Lower lobe of right lung (tissue), 2 donors: ENCODE results near the gene CCDC92. TPM values are rescaled to one million over a fixed set of nuclear protein-coding genes. Genes with fewer than 3 reads are reported as not detected.

Source experiments
- ATAC-seq, 2 donors: fragments of 200-7000 bp; cut with Tn5 transposase; one replicate each; pipeline ENCODE4 v1.9.1; 2020 to 2022; ENCODE audit warnings: mild to moderate bottlenecking in 2 of 2, moderate library complexity in 2 of 2
- DNase-seq: peaks from one replicate; pipeline ENCODE4 v3.0.0-alpha.2; 2020
- H3K27ac ChIP-seq: fragments of 200-600 bp; one replicate; pipeline ENCODE4 v1.8.0; 2022
- H3K27me3 ChIP-seq: fragments of 200-600 bp; one replicate; pipeline ENCODE4 v1.8.0; 2022; ENCODE audit warnings: low read depth
- H3K36me3 ChIP-seq: fragments of 200-600 bp; one replicate; pipeline ENCODE4 v1.8.0; 2022; ENCODE audit warnings: mild to moderate bottlenecking
- H3K4me1 ChIP-seq: fragments of 200-600 bp; one replicate; pipeline ENCODE4 v1.8.0; 2022
- H3K4me3 ChIP-seq: fragments of 200-600 bp; one replicate; pipeline ENCODE4 v1.8.0; 2022; ENCODE audit warnings: mild to moderate bottlenecking
- H3K9me3 ChIP-seq: fragments of 200-600 bp; one replicate; pipeline ENCODE4 v1.8.0; 2022
- intact Hi-C: fragments of 100-400 bp; cut with DNase I; formaldehyde crosslinking; loops from one replicate; pipeline ENCODE4 v1.11.0; 2022
- total RNA-seq: library from RNA; stranded (reverse); fragmentation: NEBNext Ultra II Directional; extraction: Animal tissue kit (Norgen Biotek cat#: 25700); gene quantifications from one replicate; pipeline ENCODE4 v1.2.1, GENCODE V29; 2021
- TF ChIP-seq, protein P1 (sequence below): fragments of 200-600 bp; IDR thresholded peaks from one replicate; pipeline ENCODE4 v1.8.0; 2022; ENCODE audit warnings: antibody characterized with exemption, mild to moderate bottlenecking
- donor health status: DM: no; HTN: yes; CAD: no; lungs with severe emphysema.

The CCDC92 gene
- total RNA-seq, 1 donor from 2014 or later: 47.6 TPM

DNA sequence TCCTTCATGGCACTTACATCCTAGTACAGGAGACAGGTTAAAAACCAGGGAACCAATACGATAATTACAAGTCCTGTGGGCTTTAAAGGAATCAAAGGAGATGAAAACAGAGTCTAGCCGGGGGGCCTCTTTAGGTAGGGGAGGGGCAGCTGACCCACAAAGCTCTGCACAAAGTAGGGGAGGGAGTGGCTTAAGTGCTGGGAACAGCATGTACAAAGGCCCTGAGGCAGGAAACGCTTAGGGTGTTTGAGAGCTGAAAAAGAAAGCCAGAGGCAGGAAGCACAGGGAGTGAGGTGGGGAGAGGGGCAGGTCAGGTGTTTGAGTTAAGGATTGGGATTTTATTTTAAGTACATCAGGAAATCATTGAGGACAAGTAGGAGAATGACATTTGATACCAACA is 38.1 kb upstream of the CCDC92 start:
- Histone ChIP-seq H3K4me1 (peaks cover 30% of the 10 kb centered on the region), H3K4me3 (no peak overlapping the region), H3K9me3 (no peaks in the 10 kb centered on the region), H3K36me3 (peaks cover 73% of the 10 kb centered on the region), H3K27me3 (no peaks in the 10 kb centered on the region), H3K27ac (no peak overlapping the region)
- DNase-seq (no peak), ATAC-seq (no peak)
- TF ChIP-seq, protein P1, sequence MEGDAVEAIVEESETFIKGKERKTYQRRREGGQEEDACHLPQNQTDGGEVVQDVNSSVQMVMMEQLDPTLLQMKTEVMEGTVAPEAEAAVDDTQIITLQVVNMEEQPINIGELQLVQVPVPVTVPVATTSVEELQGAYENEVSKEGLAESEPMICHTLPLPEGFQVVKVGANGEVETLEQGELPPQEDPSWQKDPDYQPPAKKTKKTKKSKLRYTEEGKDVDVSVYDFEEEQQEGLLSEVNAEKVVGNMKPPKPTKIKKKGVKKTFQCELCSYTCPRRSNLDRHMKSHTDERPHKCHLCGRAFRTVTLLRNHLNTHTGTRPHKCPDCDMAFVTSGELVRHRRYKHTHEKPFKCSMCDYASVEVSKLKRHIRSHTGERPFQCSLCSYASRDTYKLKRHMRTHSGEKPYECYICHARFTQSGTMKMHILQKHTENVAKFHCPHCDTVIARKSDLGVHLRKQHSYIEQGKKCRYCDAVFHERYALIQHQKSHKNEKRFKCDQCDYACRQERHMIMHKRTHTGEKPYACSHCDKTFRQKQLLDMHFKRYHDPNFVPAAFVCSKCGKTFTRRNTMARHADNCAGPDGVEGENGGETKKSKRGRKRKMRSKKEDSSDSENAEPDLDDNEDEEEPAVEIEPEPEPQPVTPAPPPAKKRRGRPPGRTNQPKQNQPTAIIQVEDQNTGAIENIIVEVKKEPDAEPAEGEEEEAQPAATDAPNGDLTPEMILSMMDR: no peak
- intact Hi-C loops: no loop called here

DNA sequence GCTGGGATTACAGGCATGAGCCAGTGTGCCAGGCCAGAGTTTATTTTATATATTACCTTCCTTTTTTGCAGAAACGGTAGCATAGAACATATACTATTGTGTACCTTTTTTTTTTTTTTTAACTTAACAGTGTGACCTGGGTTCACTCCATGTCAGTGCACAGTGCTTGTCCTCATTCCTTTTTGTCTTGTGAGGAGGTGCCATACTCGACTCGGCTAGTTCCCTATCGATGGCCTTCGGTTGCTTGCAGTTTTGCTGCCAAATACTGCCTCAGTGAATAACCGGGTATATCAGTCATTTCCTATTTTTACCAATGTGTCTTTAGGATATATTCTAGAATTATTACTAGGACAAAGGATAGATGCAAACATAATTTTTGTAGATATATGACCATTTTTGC is 37.1 kb upstream of the CCDC92 start:
- Histone ChIP-seq H3K9me3 (no peaks in the 10 kb centered on the region), H3K27ac (no peak overlapping the region), H3K4me1 (peaks cover 31% of the 10 kb centered on the region), H3K4me3 (no peak overlapping the region), H3K36me3 (peaks cover 69% of the 10 kb centered on the region), H3K27me3 (no peaks in the 10 kb centered on the region)
- no peak for DNase-seq
- TF ChIP-seq, protein P1: no peak
- ATAC-seq: no peak
- intact Hi-C loops: no loop called here

DNA sequence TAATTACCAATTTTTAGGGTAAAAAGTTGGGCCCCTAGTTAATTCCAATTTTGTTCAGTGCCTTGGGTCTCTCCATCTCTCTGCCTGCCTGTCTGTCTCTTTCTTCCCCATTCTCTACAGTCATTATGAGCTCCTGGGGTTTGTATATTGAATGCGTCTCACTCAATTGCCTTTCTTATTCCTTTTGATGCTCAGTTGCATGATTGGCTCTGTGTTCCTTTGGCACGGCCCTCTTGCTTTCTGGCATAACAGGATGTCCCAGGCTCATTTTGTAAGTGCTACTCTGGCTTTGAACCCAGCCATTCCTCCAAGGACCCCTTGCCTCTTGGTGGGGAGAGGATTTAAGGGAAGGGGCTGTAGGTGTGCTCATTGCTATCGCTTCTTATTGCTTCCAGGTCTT is 36.0 kb upstream of the CCDC92 start:
- Histone ChIP-seq H3K27me3 (no peaks in the 10 kb centered on the region), H3K36me3 (peaks cover 69% of the 10 kb centered on the region), H3K9me3 (no peaks in the 10 kb centered on the region), H3K4me1 (peaks cover 40% of the 10 kb centered on the region), H3K27ac (no peak overlapping the region), H3K4me3 (no peak overlapping the region)
- ATAC-seq: no peak
- TF ChIP-seq, protein P1: no peak
- DNase-seq: no peak
- intact Hi-C loops: no loop called here

DNA sequence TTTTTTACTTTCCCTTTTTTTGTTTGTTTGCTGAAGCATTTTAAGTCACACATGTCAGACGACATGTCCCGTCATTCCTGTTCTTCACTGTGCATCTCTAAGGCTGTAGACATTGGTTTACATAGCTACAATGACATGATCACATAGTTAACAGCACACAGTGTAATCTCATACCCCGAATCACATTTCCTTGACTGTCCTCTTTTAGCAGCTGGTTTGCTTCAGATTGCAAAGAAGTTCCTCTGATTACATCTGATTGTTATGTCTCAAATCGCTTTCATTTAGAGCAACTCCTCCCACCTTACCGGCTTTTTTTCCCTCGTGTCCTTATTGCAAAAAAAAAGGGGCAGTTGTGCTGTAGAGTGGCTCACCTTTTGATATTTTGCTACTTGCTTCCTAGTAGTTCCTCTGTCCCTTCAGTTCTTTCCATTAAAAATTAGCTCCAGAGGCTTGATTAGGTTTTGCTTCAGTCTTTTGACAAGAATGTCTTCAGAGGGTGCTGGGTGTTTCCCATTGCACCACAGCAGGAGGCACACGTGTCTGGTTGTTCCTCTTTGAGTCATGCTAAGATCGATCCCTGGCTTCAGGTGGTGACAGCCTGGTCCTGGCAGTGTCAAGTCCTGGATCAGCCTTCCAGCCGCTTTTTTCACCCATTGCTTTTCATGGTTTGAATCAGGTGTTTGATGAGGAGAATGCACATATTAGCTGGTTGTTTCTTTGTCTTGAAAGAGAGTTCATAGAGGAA is 35.4 kb upstream of the CCDC92 start:
- Histone ChIP-seq H3K4me1 (peaks cover 43% of the 10 kb centered on the region), H3K4me3 (no peak overlapping the region), H3K27ac (no peak overlapping the region), H3K9me3 (no peaks in the 10 kb centered on the region), H3K27me3 (no peaks in the 10 kb centered on the region), H3K36me3 (peaks cover 65% of the 10 kb centered on the region)
- ATAC-seq (peak; percentile 14 to 47), DNase-seq (no peak)
- intact Hi-C loops: no loop called here
- TF ChIP-seq, protein P1: no peak

DNA sequence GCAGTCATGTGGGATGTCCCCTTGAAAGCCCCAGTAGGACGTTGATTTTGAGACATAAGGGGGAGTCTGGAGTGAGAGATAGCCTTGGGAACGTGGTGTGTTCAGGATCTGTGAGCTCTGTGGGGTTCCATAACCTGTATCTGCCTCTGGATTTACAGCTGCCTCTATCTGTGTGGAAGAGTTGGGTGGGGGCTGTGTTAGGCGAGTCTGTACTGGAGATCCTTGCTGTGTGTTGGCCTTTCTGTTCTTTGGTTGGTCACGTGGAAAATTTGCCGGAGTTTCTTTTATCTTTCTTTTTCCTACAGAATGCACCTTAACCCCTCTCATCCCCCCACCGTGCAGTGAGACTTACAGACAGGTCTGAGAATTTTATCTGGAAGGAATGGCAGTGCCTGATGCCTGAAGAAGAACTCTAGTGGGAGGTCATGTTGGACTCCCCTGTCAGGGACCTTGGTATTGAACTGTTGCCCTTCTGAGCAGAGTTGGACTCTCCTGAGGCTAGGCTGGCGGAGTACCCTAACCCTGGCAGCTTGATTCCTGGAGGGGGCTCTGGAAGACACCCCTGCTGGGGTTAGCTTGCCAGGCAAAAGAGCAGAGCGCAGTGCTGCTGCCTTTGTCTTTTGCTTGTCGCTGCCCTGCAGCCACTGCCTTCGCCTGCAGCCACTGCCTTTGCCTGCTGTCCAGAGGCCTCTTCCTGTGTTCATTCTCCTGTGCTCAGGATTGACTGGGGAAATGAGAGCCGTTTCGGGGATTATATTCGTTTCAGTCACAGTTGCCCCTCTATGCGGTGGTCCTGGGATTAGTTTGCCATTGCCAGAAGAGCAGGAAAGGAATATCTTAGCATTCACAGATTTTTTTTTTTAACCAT is 34.4 kb upstream of the CCDC92 start:
- no peak overlapping the region for H3K27ac ChIP-seq
- TF ChIP-seq, protein P1: no peak
- no peak for ATAC-seq
- no peak for DNase-seq
- peaks cover 52% of the 10 kb centered on the region for H3K4me1 ChIP-seq
- intact Hi-C loops: no loop called here
- H3K4me3 ChIP-seq: no peak overlapping the region
- H3K27me3 ChIP-seq: no peaks in the 10 kb centered on the region
- peaks cover 60% of the 10 kb centered on the region for H3K36me3 ChIP-seq
- H3K9me3 ChIP-seq: no peaks in the 10 kb centered on the region
